ENCODE results near the gene CLTB.

DNA sequence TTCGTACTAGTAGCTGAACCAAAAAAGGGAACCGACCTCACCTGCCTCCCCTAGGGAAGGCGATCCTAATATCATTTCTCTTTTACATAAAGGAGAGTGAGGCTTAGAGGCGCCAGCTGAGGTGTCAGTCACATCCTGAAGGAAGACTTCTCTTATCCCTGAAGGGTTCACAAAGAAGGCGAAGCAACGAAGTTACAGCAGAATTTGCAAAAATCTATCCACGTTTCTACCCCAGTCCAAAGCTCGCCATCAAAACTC is 54.2 kb downstream of the CLTB start:
- TF ChIP-seq, protein P1, sequence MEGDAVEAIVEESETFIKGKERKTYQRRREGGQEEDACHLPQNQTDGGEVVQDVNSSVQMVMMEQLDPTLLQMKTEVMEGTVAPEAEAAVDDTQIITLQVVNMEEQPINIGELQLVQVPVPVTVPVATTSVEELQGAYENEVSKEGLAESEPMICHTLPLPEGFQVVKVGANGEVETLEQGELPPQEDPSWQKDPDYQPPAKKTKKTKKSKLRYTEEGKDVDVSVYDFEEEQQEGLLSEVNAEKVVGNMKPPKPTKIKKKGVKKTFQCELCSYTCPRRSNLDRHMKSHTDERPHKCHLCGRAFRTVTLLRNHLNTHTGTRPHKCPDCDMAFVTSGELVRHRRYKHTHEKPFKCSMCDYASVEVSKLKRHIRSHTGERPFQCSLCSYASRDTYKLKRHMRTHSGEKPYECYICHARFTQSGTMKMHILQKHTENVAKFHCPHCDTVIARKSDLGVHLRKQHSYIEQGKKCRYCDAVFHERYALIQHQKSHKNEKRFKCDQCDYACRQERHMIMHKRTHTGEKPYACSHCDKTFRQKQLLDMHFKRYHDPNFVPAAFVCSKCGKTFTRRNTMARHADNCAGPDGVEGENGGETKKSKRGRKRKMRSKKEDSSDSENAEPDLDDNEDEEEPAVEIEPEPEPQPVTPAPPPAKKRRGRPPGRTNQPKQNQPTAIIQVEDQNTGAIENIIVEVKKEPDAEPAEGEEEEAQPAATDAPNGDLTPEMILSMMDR (IDR thresholded peaks at IDR 0.05 in 4 of 5, conservative IDR thresholded peaks at IDR 0.05 in 1 of 5), result no peak
- no peak for TF ChIP-seq POLR2A (IDR thresholded peaks at IDR 0.05)

All from gastrocnemius medialis (tissue), 4 donors.